Stromal cell of bone marrow (primary cell): ENCODE data around the gene BPIFA3.

Experiments
- DNase-seq: peaks from one replicate; pipeline ENCODE4 v3.0.0-alpha.2; 2012; ENCODE audit warnings: low read depth

Gene BPIFA3

GRCh38 chr20:33263784-33264183 is 46.6 kb downstream of the BPIFA3 start:
- DNase-seq = no peak

GRCh38 chr20:33267701-33268100 is 50.5 kb downstream of the BPIFA3 start:
- DNase-seq = no peak

DNA sequence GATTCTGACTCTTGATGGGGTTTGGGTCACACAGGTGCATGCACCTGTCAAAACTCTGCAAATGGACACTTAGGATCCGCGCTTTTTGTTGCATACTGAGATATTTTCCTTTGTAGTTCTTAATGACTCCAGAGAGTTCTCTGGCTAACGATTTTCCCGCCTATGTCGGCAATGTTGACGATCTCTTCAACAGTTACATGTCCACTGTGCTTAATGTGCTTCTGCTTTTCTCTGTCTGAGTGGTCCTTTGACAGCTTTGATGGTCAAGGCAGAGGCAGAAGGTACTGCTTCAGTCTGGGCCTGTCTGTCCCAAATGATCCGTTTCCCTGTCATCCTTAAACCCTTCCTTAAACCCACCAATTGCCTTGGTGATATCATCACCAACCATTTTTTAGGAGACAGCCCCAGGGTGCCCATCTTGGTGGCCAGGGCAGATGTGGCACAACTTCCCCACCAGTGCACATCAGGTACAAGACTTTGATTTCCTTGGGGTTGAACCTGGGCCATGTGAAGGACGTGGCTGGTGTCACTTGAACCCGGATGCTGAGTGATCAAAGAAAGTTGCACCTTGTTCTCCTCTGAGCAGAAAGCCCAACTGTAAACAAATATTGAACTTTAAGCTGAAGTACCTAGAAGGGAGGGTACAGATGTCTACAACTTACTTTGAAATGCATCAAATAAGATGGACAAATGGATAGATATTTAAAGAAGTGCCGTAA is 55.2 kb downstream of the BPIFA3 start:
- no peak for DNase-seq

GRCh38 chr20:33273117-33273851 is 56.1 kb downstream of the BPIFA3 start:
- DNase-seq = no peak

DNA sequence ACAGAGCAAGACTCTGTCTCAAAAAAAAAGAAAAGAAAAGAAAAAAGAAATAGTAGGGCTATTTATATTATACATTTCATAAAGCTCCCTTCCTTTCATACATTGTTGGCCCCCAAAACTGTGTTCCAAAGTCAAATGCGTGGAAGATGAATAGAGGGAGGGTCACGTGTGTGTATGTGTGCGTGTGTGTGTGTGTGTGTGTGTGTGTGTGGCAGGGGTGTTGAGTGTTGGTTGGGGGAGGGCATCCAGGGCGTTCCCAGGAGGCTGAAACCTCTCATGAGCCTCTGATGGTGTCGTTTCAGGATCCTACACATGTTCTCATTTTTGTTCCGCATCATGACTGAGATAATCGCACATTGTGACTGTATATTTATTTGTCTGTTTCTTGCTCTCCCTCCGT is 58.1 kb downstream of the BPIFA3 start:
- no peak for DNase-seq

DNA sequence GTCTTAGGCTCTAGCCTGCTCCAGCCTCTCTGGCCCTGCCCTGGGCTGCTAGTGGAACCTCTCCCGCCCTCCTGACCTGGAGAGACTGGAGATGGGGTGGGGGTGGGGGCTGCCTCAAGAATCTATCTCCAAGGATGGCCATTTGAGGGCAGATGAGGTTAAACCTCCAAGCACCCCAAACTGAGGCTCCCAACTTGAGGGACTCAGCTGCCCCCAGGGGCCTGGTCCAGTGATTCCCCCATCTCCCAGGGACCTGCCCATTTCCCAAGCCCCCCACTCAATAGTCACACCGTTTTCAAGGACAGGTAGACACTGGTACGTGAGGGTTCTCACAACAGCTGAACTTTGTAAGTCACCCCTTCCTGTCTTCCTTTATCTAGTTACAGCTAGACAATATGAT is 58.7 kb downstream of the BPIFA3 start:
- no peak for DNase-seq

- no peak for DNase-seq
Measured at GRCh38 chr20:33276303-33277113, 59.4 kb downstream of the BPIFA3 start.
